ENCODE results near the gene ERO1B. TPM values are rescaled to one million over a fixed set of nuclear protein-coding genes. Genes with fewer than 3 reads are reported as not detected.
"Not testable (repeated sequence)": the region's sequence is repeated elsewhere in the genome, so short reads cannot be mapped to it uniquely, and the experiment has no call there.

Gene ERO1B
- polyA plus RNA-seq, 1 of the 3 experiments (the other 2 are of a cell fraction) = 0.79 TPM

- TF ChIP-seq CTCF (IDR thresholded peaks at IDR 0.05) = no peak
- TF ChIP-seq SIN3A (IDR thresholded peaks at IDR 0.05; ENCODE audit: borderline replicate concordance, low read depth, low read length) = no peak
- no peak for TF ChIP-seq TAF1 (IDR thresholded peaks at IDR 0.05; ENCODE audit: borderline replicate concordance, low read depth, low read length)
- TF ChIP-seq FOXM1 (IDR thresholded peaks at IDR 0.05; ENCODE audit: low read depth) = no peak
These were observed 33.3 kb upstream of the ERO1B start (continued) for GRCh38 chr1:236315092-236315491.

GRCh38 chr1:236314050-236314449, 32.3 kb upstream of the ERO1B start:
- H3K9me2 ChIP-seq; H3K9ac ChIP-seq; H4K20me1 ChIP-seq (ENCODE audit: insufficient read depth); H3K9me3 ChIP-seq; H2AFZ ChIP-seq (ENCODE audit: low read depth); H3K4me1 ChIP-seq (ENCODE audit: control insufficient read depth in 1 of 2, insufficient read depth in 2 of 2, low read depth in 1 of 2, low read length in 1 of 2); H3K27me3 ChIP-seq (ENCODE audit: insufficient read depth); H3K4me3 ChIP-seq (ENCODE audit: low read depth in 2 of 2, low read length in 1 of 2); H3K36me3 ChIP-seq (replicated peaks in 1 of 2; ENCODE audit: control insufficient read depth in 1 of 2, insufficient read depth in 2 of 2, low read length in 1 of 2); H3K27ac ChIP-seq (ENCODE audit: low read depth in 2 of 2, low read length in 1 of 2); H3K4me2 ChIP-seq; DNase-seq; POLR2A ChIA-PET; H3F3A ChIP-seq (replicated peaks; ENCODE audit: insufficient read depth); CTCF ChIA-PET; H3K79me2 ChIP-seq (ENCODE audit: insufficient read depth): not testable (repeated sequence)
- 28% methylated on average over 5 of the region's 5 CpGs for WGBS (ENCODE audit: low lambda C conversion rate)

GRCh38 chr1:236313427-236313826, 31.7 kb upstream of the ERO1B start:
- no peaks in the 10 kb centered on the region for H3K9me3 ChIP-seq
- ChIA-PET POLR2A (no interaction called here), CTCF (no interaction called here)
- WGBS (ENCODE audit: low lambda C conversion rate) = 41% methylated on average over 2 of the region's 2 CpGs
- H3K27ac ChIP-seq (ENCODE audit: low read depth in 2 of 2, low read length in 1 of 2) = no peak overlapping the region
- H4K20me1 ChIP-seq (ENCODE audit: insufficient read depth) = no peaks in the 10 kb centered on the region
- no peak for DNase-seq
- no peak overlapping the region for H3K9ac ChIP-seq
- H3K9me2 ChIP-seq = no peaks in the 10 kb centered on the region
- H3K4me2 ChIP-seq = no peak overlapping the region
- H3K4me3 ChIP-seq (ENCODE audit: low read depth in 2 of 2, low read length in 1 of 2) = no peak overlapping the region
- no peaks in the 10 kb centered on the region for H3K79me2 ChIP-seq (ENCODE audit: insufficient read depth)
- no peak for TF ChIP-seq GATA2 (CRISPR knock-in tag; IDR thresholded peaks at IDR 0.05)
- no peak for TF ChIP-seq NFIC (IDR thresholded peaks at IDR 0.05; ENCODE audit: borderline replicate concordance)
- TF ChIP-seq NRF1 (IDR thresholded peaks at IDR 0.05; ENCODE audit: low read depth, low read length) = no peak
- no peak for TF ChIP-seq FOXM1 (IDR thresholded peaks at IDR 0.05; ENCODE audit: low read depth)
- TF ChIP-seq GABPA (IDR thresholded peaks at IDR 0.05; ENCODE audit: low read depth) = no peak
- no peak for TF ChIP-seq CTCF (IDR thresholded peaks at IDR 0.05)
- no peak for TF ChIP-seq MXI1 (IDR thresholded peaks at IDR 0.05; ENCODE audit: low read depth, low read length)
- no peak for TF ChIP-seq TCF12 (IDR thresholded peaks at IDR 0.05)
- TF ChIP-seq USF2 (IDR thresholded peaks at IDR 0.05; ENCODE audit: borderline replicate concordance, low read depth, low read length) = no peak
- no peak for TF ChIP-seq YY1 (IDR thresholded peaks at IDR 0.05; ENCODE audit: low read depth)
- no peak for TF ChIP-seq ZBTB33 (IDR thresholded peaks at IDR 0.05; ENCODE audit: borderline replicate concordance, low read depth)
- no peak for TF ChIP-seq FOXJ3 (CRISPR knock-in tag; IDR thresholded peaks at IDR 0.05)
- no peak for TF ChIP-seq MAX (IDR thresholded peaks at IDR 0.05; ENCODE audit: low read depth)
- no peak for TF ChIP-seq CHD2 (IDR thresholded peaks at IDR 0.05; ENCODE audit: low read length, partially characterized antibody)
- no peaks in the 10 kb centered on the region for H3K36me3 ChIP-seq (replicated peaks in 1 of 2; ENCODE audit: control insufficient read depth in 1 of 2, insufficient read depth in 2 of 2, low read length in 1 of 2)
- H3K27me3 ChIP-seq (ENCODE audit: insufficient read depth) = no peaks in the 10 kb centered on the region
- H2AFZ ChIP-seq (ENCODE audit: low read depth) = no peak overlapping the region
- H3F3A ChIP-seq (replicated peaks; ENCODE audit: insufficient read depth) = no peaks in the 10 kb centered on the region
- H3K4me1 ChIP-seq (ENCODE audit: control insufficient read depth in 1 of 2, insufficient read depth in 2 of 2, low read depth in 1 of 2, low read length in 1 of 2) = no peaks in the 10 kb centered on the region

Measured in SK-N-SH (cell line).